WTC11 (cell line): Measurements from ENCODE around the gene ISG20L2. TPM values are rescaled to one million over a fixed set of nuclear protein-coding genes. Genes with fewer than 3 reads are reported as not detected.

ENCODE experiments used
- CBFB ChIP-seq: sonication (generic); formaldehyde crosslinking; IDR thresholded peaks from 2 replicates; pipeline ENCODE4 v1.8.1; 2022; ENCODE audit warnings: mild to moderate bottlenecking, low read depth, missing genetic modification reagents
- FOXJ3 ChIP-seq: sonication (generic); formaldehyde crosslinking; IDR thresholded peaks from 2 replicates; pipeline ENCODE4 v1.9.0; 2021; ENCODE audit warnings: missing genetic modification reagents, mild to moderate bottlenecking, borderline replicate concordance
- FOXP1 ChIP-seq: sonication (generic); formaldehyde crosslinking; IDR thresholded peaks from 2 replicates; pipeline ENCODE4 v1.8.0; 2022; ENCODE audit warnings: missing genetic modification reagents, mild to moderate bottlenecking, moderate library complexity, borderline replicate concordance
- JUN ChIP-seq: sonication (generic); formaldehyde crosslinking; IDR thresholded peaks from 2 replicates; pipeline ENCODE4 v1.8.0; 2023; ENCODE audit warnings: mild to moderate bottlenecking, missing genetic modification reagents
- NFE2L1 ChIP-seq: sonication (generic); formaldehyde crosslinking; IDR thresholded peaks from 2 replicates; pipeline ENCODE4 v1.8.1; 2023; ENCODE audit warnings: missing genetic modification reagents
- NR3C1 ChIP-seq: sonication (generic); formaldehyde crosslinking; conservative IDR thresholded peaks from 2 replicates; pipeline ENCODE4 v1.8.1; 2023; ENCODE audit warnings: low read depth, mild to moderate bottlenecking, missing genetic modification reagents
- SP1 ChIP-seq: sonication (generic); formaldehyde crosslinking; conservative IDR thresholded peaks from 2 replicates; pipeline ENCODE4 v1.8.1; 2022; ENCODE audit warnings: missing genetic modification reagents
- TEAD1 ChIP-seq: sonication (generic); formaldehyde crosslinking; IDR thresholded peaks from 2 replicates; pipeline ENCODE4 v1.8.0; 2022; ENCODE audit warnings: mild to moderate bottlenecking, missing genetic modification reagents
- TEAD4 ChIP-seq: sonication (generic); formaldehyde crosslinking; IDR thresholded peaks from 2 replicates; pipeline ENCODE4 v1.8.0; 2022; ENCODE audit warnings: mild to moderate bottlenecking, missing genetic modification reagents
- TP53 ChIP-seq: sonication (generic); formaldehyde crosslinking; IDR thresholded peaks from 2 replicates; pipeline ENCODE4 v1.8.1; 2023; ENCODE audit warnings: mild to moderate bottlenecking, missing genetic modification reagents
- ZNF121 ChIP-seq: sonication (generic); formaldehyde crosslinking; IDR thresholded peaks from 2 replicates; pipeline ENCODE4 v1.8.0; 2023; ENCODE audit warnings: missing genetic modification reagents
- ZNF138 ChIP-seq: sonication (generic); formaldehyde crosslinking; conservative IDR thresholded peaks from 2 replicates; pipeline ENCODE4 v1.8.1; 2022; ENCODE audit warnings: mild to moderate bottlenecking, moderate library complexity, missing genetic modification reagents
- ZNF219 ChIP-seq: sonication (generic); formaldehyde crosslinking; IDR thresholded peaks from 2 replicates; pipeline ENCODE4 v1.8.0; 2023; ENCODE audit warnings: missing genetic modification reagents, mild to moderate bottlenecking, borderline replicate concordance
- ZNF317 ChIP-seq: sonication (generic); formaldehyde crosslinking; IDR thresholded peaks from 2 replicates; pipeline ENCODE4 v1.8.1; 2023; ENCODE audit warnings: low read depth, mild to moderate bottlenecking, moderate library complexity, missing genetic modification reagents, borderline replicate concordance
- ZNF416 ChIP-seq: fragments of 250-450 bp; sonication (Bioruptor Pico); IDR thresholded peaks from 2 replicates; pipeline ENCODE4 v1.9.0; 2021; ENCODE audit warnings: mild to moderate bottlenecking, inconsistent platforms
- total RNA-seq: library from RNA; stranded (reverse); gene quantifications from 3 replicates; pipeline ENCODE4 v1.2.3, GENCODE V29; 2021
- TF ChIP-seq, protein P1 (sequence below): sonication (generic); formaldehyde crosslinking; conservative IDR thresholded peaks from 2 replicates; pipeline ENCODE4 v1.8.1; 2023; ENCODE audit warnings: mild to moderate bottlenecking, low read depth, missing genetic modification reagents, moderate library complexity
- TF ChIP-seq, protein P2 (sequence below): sonication (generic); formaldehyde crosslinking; IDR thresholded peaks from 2 replicates; pipeline ENCODE4 v1.8.0; 2022; ENCODE audit warnings: mild to moderate bottlenecking, missing genetic modification reagents
- TF ChIP-seq, protein P3 (sequence below): sonication (generic); formaldehyde crosslinking; IDR thresholded peaks from 2 replicates; pipeline ENCODE4 v1.8.1; 2023; ENCODE audit warnings: mild to moderate bottlenecking, moderate library complexity, missing genetic modification reagents
- TF ChIP-seq, protein P4 (sequence below): sonication (generic); formaldehyde crosslinking; IDR thresholded peaks from 2 replicates; pipeline ENCODE4 v1.8.1; 2023; ENCODE audit warnings: mild to moderate bottlenecking, missing genetic modification reagents
- TF ChIP-seq, protein P5 (sequence below): sonication (generic); formaldehyde crosslinking; IDR thresholded peaks from 2 replicates; pipeline ENCODE4 v1.8.0; 2023; ENCODE audit warnings: mild to moderate bottlenecking, missing genetic modification reagents
- TF ChIP-seq, protein P6 (sequence below): sonication (generic); formaldehyde crosslinking; IDR thresholded peaks from 2 replicates; pipeline ENCODE4 v1.8.0; 2023; ENCODE audit warnings: missing genetic modification reagents
- TF ChIP-seq, protein P7 (sequence below): sonication (generic); formaldehyde crosslinking; IDR thresholded peaks from 2 replicates; pipeline ENCODE4 v1.8.0; 2022; ENCODE audit warnings: missing genetic modification reagents

The ISG20L2 gene
- total RNA-seq, 1 experiment from 2014 or later: 43.8 TPM

DNA sequence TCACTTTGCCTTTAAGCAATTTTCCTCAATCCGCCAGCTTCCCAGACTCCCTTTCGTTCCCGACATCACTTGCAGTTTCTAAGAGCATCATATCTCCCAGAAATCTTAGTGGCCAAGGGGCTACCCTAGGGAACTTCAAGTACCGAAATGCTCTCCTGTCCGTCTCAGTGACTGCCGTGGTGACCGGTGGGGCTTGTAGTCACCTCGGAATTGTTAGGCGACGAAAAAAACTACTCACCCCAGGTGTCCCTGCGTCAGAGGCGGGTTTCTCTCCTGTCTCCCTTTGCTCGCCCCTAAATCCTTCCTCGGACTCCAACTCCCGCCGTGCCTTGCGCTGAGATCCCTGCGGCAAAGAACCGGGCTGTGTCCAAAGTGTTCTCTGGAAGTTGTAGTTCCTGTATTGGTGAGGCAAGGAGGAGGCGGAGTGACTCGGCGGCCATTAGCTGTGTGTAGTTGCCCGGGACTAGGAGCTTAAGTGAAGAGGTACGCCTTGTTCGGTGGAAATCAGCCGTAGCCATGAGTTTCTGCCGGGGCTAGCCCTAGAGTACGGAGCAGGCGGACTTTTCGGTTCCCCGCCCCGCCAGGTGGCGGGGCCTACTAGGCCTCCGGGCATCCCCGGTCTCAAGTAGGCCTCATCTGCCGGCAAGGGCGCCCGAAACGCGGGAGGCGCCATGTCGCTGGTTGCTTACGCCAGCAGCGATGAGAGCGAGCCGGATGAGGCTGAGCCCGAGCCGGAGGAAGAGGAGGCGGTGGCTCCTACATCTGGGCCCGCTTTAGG, 38.7 kb upstream of the ISG20L2 start, which contains the start of gene PRCC (continued):
- TF ChIP-seq FOXP1 (CRISPR knock-in tag): peak; percentile 81; the same call in 1 of the 2 replicates
- no peak for TF ChIP-seq NR3C1 (CRISPR knock-in tag)
- TF ChIP-seq CBFB: no peak
- TF ChIP-seq NFE2L1 (CRISPR knock-in tag): 0 out of 2 replicates have a peak, but pooled peaks have one; percentile 36
- no peak for TF ChIP-seq ZNF317 (CRISPR knock-in tag)
- TF ChIP-seq ZNF219: peak; percentile 35; the same call in 1 of the 2 replicates
- TF ChIP-seq, protein P1, sequence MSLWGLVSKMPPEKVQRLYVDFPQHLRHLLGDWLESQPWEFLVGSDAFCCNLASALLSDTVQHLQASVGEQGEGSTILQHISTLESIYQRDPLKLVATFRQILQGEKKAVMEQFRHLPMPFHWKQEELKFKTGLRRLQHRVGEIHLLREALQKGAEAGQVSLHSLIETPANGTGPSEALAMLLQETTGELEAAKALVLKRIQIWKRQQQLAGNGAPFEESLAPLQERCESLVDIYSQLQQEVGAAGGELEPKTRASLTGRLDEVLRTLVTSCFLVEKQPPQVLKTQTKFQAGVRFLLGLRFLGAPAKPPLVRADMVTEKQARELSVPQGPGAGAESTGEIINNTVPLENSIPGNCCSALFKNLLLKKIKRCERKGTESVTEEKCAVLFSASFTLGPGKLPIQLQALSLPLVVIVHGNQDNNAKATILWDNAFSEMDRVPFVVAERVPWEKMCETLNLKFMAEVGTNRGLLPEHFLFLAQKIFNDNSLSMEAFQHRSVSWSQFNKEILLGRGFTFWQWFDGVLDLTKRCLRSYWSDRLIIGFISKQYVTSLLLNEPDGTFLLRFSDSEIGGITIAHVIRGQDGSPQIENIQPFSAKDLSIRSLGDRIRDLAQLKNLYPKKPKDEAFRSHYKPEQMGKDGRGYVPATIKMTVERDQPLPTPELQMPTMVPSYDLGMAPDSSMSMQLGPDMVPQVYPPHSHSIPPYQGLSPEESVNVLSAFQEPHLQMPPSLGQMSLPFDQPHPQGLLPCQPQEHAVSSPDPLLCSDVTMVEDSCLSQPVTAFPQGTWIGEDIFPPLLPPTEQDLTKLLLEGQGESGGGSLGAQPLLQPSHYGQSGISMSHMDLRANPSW (CRISPR knock-in tag): no peak
- TF ChIP-seq, protein P2, sequence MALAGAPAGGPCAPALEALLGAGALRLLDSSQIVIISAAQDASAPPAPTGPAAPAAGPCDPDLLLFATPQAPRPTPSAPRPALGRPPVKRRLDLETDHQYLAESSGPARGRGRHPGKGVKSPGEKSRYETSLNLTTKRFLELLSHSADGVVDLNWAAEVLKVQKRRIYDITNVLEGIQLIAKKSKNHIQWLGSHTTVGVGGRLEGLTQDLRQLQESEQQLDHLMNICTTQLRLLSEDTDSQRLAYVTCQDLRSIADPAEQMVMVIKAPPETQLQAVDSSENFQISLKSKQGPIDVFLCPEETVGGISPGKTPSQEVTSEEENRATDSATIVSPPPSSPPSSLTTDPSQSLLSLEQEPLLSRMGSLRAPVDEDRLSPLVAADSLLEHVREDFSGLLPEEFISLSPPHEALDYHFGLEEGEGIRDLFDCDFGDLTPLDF (CRISPR knock-in tag): no peak
- TF ChIP-seq, protein P3, sequence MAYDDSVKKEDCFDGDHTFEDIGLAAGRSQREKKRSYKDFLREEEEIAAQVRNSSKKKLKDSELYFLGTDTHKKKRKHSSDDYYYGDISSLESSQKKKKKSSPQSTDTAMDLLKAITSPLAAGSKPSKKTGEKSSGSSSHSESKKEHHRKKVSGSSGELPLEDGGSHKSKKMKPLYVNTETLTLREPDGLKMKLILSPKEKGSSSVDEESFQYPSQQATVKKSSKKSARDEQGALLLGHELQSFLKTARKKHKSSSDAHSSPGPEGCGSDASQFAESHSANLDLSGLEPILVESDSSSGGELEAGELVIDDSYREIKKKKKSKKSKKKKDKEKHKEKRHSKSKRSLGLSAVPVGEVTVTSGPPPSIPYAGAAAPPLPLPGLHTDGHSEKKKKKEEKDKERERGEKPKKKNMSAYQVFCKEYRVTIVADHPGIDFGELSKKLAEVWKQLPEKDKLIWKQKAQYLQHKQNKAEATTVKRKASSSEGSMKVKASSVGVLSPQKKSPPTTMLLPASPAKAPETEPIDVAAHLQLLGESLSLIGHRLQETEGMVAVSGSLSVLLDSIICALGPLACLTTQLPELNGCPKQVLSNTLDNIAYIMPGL (CRISPR knock-in tag): peak; percentile 84
- TF ChIP-seq, protein P4, sequence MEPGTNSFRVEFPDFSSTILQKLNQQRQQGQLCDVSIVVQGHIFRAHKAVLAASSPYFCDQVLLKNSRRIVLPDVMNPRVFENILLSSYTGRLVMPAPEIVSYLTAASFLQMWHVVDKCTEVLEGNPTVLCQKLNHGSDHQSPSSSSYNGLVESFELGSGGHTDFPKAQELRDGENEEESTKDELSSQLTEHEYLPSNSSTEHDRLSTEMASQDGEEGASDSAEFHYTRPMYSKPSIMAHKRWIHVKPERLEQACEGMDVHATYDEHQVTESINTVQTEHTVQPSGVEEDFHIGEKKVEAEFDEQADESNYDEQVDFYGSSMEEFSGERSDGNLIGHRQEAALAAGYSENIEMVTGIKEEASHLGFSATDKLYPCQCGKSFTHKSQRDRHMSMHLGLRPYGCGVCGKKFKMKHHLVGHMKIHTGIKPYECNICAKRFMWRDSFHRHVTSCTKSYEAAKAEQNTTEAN: no peak
- TF ChIP-seq, protein P5, sequence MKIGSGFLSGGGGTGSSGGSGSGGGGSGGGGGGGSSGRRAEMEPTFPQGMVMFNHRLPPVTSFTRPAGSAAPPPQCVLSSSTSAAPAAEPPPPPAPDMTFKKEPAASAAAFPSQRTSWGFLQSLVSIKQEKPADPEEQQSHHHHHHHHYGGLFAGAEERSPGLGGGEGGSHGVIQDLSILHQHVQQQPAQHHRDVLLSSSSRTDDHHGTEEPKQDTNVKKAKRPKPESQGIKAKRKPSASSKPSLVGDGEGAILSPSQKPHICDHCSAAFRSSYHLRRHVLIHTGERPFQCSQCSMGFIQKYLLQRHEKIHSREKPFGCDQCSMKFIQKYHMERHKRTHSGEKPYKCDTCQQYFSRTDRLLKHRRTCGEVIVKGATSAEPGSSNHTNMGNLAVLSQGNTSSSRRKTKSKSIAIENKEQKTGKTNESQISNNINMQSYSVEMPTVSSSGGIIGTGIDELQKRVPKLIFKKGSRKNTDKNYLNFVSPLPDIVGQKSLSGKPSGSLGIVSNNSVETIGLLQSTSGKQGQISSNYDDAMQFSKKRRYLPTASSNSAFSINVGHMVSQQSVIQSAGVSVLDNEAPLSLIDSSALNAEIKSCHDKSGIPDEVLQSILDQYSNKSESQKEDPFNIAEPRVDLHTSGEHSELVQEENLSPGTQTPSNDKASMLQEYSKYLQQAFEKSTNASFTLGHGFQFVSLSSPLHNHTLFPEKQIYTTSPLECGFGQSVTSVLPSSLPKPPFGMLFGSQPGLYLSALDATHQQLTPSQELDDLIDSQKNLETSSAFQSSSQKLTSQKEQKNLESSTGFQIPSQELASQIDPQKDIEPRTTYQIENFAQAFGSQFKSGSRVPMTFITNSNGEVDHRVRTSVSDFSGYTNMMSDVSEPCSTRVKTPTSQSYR (CRISPR knock-in tag): no peak
- TF ChIP-seq FOXJ3 (CRISPR knock-in tag): no peak
- TF ChIP-seq ZNF121 (CRISPR knock-in tag): peak; percentile 83
- peak; percentile 57; the same call in 1 of the 2 replicates for TF ChIP-seq TEAD4 (CRISPR knock-in tag)
- TF ChIP-seq TP53 (CRISPR knock-in tag): no peak
- TF ChIP-seq TEAD1 (CRISPR knock-in tag): 0 out of 2 replicates have a peak, but pooled peaks have one; percentile 16
- TF ChIP-seq ZNF416 (CRISPR knock-in tag): no peak
- peak; percentile 76; the same call in 1 of the 2 replicates for TF ChIP-seq JUN (CRISPR knock-in tag)
- TF ChIP-seq, protein P6, sequence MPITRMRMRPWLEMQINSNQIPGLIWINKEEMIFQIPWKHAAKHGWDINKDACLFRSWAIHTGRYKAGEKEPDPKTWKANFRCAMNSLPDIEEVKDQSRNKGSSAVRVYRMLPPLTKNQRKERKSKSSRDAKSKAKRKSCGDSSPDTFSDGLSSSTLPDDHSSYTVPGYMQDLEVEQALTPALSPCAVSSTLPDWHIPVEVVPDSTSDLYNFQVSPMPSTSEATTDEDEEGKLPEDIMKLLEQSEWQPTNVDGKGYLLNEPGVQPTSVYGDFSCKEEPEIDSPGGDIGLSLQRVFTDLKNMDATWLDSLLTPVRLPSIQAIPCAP: no peak
- no peak for TF ChIP-seq ZNF138 (CRISPR knock-in tag)
- TF ChIP-seq, protein P7, sequence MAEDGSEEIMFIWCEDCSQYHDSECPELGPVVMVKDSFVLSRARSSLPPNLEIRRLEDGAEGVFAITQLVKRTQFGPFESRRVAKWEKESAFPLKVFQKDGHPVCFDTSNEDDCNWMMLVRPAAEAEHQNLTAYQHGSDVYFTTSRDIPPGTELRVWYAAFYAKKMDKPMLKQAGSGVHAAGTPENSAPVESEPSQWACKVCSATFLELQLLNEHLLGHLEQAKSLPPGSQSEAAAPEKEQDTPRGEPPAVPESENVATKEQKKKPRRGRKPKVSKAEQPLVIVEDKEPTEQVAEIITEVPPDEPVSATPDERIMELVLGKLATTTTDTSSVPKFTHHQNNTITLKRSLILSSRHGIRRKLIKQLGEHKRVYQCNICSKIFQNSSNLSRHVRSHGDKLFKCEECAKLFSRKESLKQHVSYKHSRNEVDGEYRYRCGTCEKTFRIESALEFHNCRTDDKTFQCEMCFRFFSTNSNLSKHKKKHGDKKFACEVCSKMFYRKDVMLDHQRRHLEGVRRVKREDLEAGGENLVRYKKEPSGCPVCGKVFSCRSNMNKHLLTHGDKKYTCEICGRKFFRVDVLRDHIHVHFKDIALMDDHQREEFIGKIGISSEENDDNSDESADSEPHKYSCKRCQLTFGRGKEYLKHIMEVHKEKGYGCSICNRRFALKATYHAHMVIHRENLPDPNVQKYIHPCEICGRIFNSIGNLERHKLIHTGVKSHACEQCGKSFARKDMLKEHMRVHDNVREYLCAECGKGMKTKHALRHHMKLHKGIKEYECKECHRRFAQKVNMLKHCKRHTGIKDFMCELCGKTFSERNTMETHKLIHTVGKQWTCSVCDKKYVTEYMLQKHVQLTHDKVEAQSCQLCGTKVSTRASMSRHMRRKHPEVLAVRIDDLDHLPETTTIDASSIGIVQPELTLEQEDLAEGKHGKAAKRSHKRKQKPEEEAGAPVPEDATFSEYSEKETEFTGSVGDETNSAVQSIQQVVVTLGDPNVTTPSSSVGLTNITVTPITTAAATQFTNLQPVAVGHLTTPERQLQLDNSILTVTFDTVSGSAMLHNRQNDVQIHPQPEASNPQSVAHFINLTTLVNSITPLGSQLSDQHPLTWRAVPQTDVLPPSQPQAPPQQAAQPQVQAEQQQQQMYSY (CRISPR knock-in tag): no peak
- TF ChIP-seq SP1 (CRISPR knock-in tag): peak; percentile 82
